Nephron progenitor cell (in vitro differentiated cells): ENCODE results near the gene OR2AG2.

Experiments
- DNase-seq: peaks from one replicate; pipeline ENCODE4 v3.0.0; 2021
- H3K27ac Mint-ChIP-seq: 2 replicates; pipeline ENCODE4 v1.8.0; 2021; ENCODE audit warnings: mild to moderate bottlenecking, moderate library complexity, mixed read lengths
- H3K27me3 Mint-ChIP-seq: 2 replicates; pipeline ENCODE4 v1.8.0; 2021; ENCODE audit warnings: mild to moderate bottlenecking, low read depth, mixed read lengths; ENCODE audit not compliant: poor library complexity
- H3K36me3 Mint-ChIP-seq: 2 replicates; pipeline ENCODE4 v1.8.0; 2021; ENCODE audit warnings: low read depth, mixed read lengths
- H3K4me1 Mint-ChIP-seq: 2 replicates; pipeline ENCODE4 v1.8.0; 2021; ENCODE audit warnings: mixed read lengths
- H3K4me3 Mint-ChIP-seq: 2 replicates; pipeline ENCODE4 v1.8.0; 2021; ENCODE audit warnings: mild to moderate bottlenecking, moderate library complexity, mixed read lengths
- H3K9me3 Mint-ChIP-seq: 2 replicates; pipeline ENCODE4 v1.8.0; 2021; ENCODE audit warnings: mild to moderate bottlenecking, moderate library complexity, mixed read lengths
- CTCF ChIP-seq: fragments of 200-600 bp; sonication (generic); IDR thresholded peaks from 2 replicates; pipeline ENCODE4 v1.5.0; 2021; ENCODE audit warnings: antibody characterized with exemption

OR2AG2 gene

GRCh38 chr11:6799402-6799801 is 27.6 kb upstream of the OR2AG2 start, which contains the start of gene OR6A2:
Gene OR6A2, minus strand, starts transcription at chr11:6799689. Its CDS starts 3,981 bp downstream, at chr11:6795708.
- TF ChIP-seq CTCF, result no peak
- Mint-ChIP-seq H3K27me3 (no peaks in the 10 kb centered on the region), H3K4me3 (no peak within 1 kb of the TSS), H3K9me3 (no peaks in the 10 kb centered on the region), H3K36me3 (no peaks in the 10 kb centered on the region), H3K4me1 (no peaks in the 10 kb centered on the region), H3K27ac (no peak within 1 kb of the TSS)
- no peak for DNase-seq

- Mint-ChIP-seq H3K27ac (peak overlapping the region; percentile 38), H3K36me3 (no peaks in the 10 kb centered on the region), H3K4me3 (no peak overlapping the region), H3K4me1 (no peaks in the 10 kb centered on the region), H3K27me3 (no peaks in the 10 kb centered on the region), H3K9me3 (no peaks in the 10 kb centered on the region)
- TF ChIP-seq CTCF, result no peak
- no peak for DNase-seq
These were observed 22.9 kb upstream of the OR2AG2 start for GRCh38 chr11:6794639-6795038.

- no peaks in the 10 kb centered on the region for H3K9me3 Mint-ChIP-seq
- no peaks in the 10 kb centered on the region for H3K27me3 Mint-ChIP-seq
- no peak for DNase-seq
- TF ChIP-seq CTCF, result no peak
- no peaks in the 10 kb centered on the region for H3K36me3 Mint-ChIP-seq
- no peak overlapping the region for H3K27ac Mint-ChIP-seq
- no peak overlapping the region for H3K4me3 Mint-ChIP-seq
- H3K4me1 Mint-ChIP-seq, result no peaks in the 10 kb centered on the region
These were observed 18.8 kb upstream of the OR2AG2 start for GRCh38 chr11:6790546-6790945.

- H3K27me3 Mint-ChIP-seq, result peaks cover 8% of the 10 kb centered on the region
These were observed 10.9 kb upstream of the OR2AG2 start, which contains the start of gene OR2AG1 for GRCh38 chr11:6782720-6783119. Gene OR2AG1, plus strand, starts transcription at chr11:6783020. Its CDS starts 2,018 bp downstream, at chr11:6785038.

GRCh38 chr11:6780829-6781228 is 9.1 kb upstream of the OR2AG2 start:
- no peak for DNase-seq
- Mint-ChIP-seq H3K27ac (no peak overlapping the region), H3K9me3 (no peaks in the 10 kb centered on the region), H3K27me3 (peaks cover 8% of the 10 kb centered on the region), H3K4me1 (no peaks in the 10 kb centered on the region), H3K36me3 (no peaks in the 10 kb centered on the region), H3K4me3 (no peak overlapping the region)
- no peak for TF ChIP-seq CTCF

More at GRCh38 chr11:6782720-6783119, 10.9 kb upstream of the OR2AG2 start, which contains the start of gene OR2AG1:
- Mint-ChIP-seq H3K4me1 (no peaks in the 10 kb centered on the region), H3K4me3 (no peak within 1 kb of the TSS), H3K36me3 (no peaks in the 10 kb centered on the region), H3K27ac (peak within 1 kb of the TSS; percentile 10), H3K9me3 (no peaks in the 10 kb centered on the region)
- DNase-seq, result no peak
- TF ChIP-seq CTCF, result no peak

- TF ChIP-seq CTCF, result no peak
- no peaks in the 10 kb centered on the region for H3K4me1 Mint-ChIP-seq
- no peak for DNase-seq
- H3K4me3 Mint-ChIP-seq, result no peak overlapping the region
- no peak overlapping the region for H3K27ac Mint-ChIP-seq
- peaks cover 8% of the 10 kb centered on the region for H3K27me3 Mint-ChIP-seq
- no peaks in the 10 kb centered on the region for H3K36me3 Mint-ChIP-seq
- H3K9me3 Mint-ChIP-seq, result no peaks in the 10 kb centered on the region
These were observed 6.7 kb upstream of the OR2AG2 start for GRCh38 chr11:6778518-6778917.
